Endothelial cell of umbilical vein (primary cell): ENCODE results near the gene RABEPK.

Experiments used
- EZH2 ChIP-seq: IDR thresholded peaks from 2 replicates; pipeline ENCODE4 v1.6.1; 2012; ENCODE audit warnings: borderline replicate concordance, low read depth, mild to moderate bottlenecking, moderate library complexity, low read length, inconsistent platforms; ENCODE audit not compliant: severe bottlenecking
- GATA2 ChIP-seq: IDR thresholded peaks from 2 replicates; pipeline ENCODE4 v1.7.0; 2011; ENCODE audit warnings: low read depth, mild to moderate bottlenecking, moderate library complexity, mixed read lengths, low read length; ENCODE audit not compliant: insufficient read length, insufficient read depth
- MYC ChIP-seq: IDR thresholded peaks from one replicate; pipeline ENCODE4 v1.6.1; 2011; ENCODE audit warnings: mild to moderate bottlenecking, low read depth, low read length
- POLR2A ChIP-seq: IDR thresholded peaks from 2 replicates; pipeline ENCODE4 v1.6.1; 2012; ENCODE audit warnings: low read depth, mild to moderate bottlenecking, control low read depth, low read length
- POLR2AphosphoS5 ChIP-seq: IDR thresholded peaks from 2 replicates; pipeline ENCODE4 v1.6.1; 2012; ENCODE audit warnings: low read depth, mild to moderate bottlenecking, control low read depth, low read length, moderate library complexity; ENCODE audit not compliant: insufficient read depth
- TF ChIP-seq, protein P1 (sequence below), 2 donors: IDR thresholded peaks; 1 replicate in 1 of 2; 2 replicates in 1 of 2; pipeline ENCODE4 v1.5.1; 2011; ENCODE audit warnings: low read length in 2 of 2, mild to moderate bottlenecking in 2 of 2, moderate library complexity in 2 of 2, control low read depth in 1 of 2, inconsistent platforms in 1 of 2, low read depth in 1 of 2; ENCODE audit not compliant: insufficient read depth in 1 of 2; ENCODE audit errors: extremely low read depth in 1 of 2

DNA sequence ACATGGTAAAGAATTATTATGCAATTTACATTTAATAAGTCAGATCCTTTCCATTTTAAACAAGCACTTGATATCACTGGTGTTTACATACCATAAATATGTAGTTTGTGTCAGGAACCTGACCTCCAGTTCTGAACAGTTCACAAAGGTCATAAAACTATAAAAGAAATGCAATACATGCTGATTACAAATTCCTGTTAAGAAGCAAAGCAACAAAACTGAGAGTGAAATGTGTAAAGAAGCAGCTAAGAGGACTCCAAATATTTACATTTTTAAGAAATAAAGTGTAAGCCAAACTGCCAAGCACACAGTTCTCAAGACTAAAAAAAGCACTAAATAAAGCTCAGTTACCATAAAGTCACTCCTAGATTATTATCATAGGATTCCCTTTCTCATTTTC, 39.6 kb upstream of the RABEPK start:
- TF ChIP-seq MYC (no peak), EZH2 (no peak), GATA2 (no peak), POLR2A (no peak), POLR2AphosphoS5 (no peak)
- TF ChIP-seq, protein P1, sequence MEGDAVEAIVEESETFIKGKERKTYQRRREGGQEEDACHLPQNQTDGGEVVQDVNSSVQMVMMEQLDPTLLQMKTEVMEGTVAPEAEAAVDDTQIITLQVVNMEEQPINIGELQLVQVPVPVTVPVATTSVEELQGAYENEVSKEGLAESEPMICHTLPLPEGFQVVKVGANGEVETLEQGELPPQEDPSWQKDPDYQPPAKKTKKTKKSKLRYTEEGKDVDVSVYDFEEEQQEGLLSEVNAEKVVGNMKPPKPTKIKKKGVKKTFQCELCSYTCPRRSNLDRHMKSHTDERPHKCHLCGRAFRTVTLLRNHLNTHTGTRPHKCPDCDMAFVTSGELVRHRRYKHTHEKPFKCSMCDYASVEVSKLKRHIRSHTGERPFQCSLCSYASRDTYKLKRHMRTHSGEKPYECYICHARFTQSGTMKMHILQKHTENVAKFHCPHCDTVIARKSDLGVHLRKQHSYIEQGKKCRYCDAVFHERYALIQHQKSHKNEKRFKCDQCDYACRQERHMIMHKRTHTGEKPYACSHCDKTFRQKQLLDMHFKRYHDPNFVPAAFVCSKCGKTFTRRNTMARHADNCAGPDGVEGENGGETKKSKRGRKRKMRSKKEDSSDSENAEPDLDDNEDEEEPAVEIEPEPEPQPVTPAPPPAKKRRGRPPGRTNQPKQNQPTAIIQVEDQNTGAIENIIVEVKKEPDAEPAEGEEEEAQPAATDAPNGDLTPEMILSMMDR (IDR thresholded peaks at IDR 0.05; ENCODE audit: extremely low read depth in 1 of 2, insufficient read depth in 1 of 2, low read depth in 1 of 2, low read length in 2 of 2), result no peak
